ENCODE results near the gene IFNK.
A peak's percentile ranks its signal among the peaks of the same experiment; 100 is the strongest.

IFNK gene

DNA sequence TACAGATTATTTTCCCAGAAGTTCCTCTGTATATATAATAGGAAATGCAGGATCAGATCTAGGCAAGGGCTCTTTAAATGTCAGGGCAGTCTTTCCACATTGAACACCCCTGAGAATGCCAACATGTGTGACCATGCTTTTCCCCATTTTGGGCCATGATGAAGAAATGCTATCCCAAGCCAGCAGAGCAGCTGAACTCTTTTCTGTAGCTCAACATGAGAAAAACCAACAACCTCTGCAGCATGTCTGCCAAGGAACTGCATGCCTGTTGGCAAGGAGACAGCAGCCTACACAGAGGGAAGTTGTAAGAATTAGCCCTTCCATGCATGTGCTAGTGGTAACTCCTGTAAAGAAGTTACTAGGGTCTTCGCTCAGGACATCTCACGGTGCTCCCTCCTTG lies 9.5 kb upstream of the IFNK start:
- DNase-seq (ENCODE audit: low read depth), result no peak

DNA sequence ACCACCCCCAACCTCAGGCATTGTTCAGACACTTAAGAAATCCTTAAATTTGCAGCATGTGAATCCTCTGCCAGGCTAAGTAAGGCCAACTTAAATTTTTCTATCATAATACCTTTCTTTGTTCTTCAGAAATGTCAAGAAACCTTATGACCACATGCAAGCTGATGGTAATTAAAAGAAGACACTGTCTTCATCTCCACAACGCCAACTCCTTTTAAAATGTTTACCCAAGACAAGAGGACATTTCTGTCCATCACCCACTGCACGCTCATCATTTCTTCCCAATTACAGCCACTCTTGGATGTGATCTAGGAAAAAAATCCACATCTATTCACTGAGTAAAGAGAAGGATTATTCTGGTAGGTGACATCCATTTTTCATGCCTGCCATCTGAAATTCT lies 6.1 kb upstream of the IFNK start:
- no peak for DNase-seq (ENCODE audit: low read depth)

DNA sequence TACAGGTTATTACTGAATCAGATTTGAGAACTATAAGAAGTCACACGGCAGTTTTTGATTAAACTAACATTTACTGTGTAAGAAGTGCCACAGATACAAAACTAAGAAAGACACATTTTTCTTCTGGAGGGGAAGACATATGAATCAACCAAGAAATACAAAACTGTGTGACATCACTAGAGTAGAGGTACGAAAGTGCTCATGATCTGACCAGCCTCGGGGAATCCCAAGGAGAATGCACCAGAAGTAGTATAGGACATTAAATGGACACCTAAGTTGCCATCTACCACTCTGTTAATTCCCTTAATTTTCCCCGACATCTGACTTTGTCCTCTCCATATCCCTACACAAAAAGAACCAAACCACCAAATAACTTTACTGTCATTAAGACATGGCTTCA lies 5.3 kb upstream of the IFNK start:
- no peak for DNase-seq (ENCODE audit: low read depth)

DNA sequence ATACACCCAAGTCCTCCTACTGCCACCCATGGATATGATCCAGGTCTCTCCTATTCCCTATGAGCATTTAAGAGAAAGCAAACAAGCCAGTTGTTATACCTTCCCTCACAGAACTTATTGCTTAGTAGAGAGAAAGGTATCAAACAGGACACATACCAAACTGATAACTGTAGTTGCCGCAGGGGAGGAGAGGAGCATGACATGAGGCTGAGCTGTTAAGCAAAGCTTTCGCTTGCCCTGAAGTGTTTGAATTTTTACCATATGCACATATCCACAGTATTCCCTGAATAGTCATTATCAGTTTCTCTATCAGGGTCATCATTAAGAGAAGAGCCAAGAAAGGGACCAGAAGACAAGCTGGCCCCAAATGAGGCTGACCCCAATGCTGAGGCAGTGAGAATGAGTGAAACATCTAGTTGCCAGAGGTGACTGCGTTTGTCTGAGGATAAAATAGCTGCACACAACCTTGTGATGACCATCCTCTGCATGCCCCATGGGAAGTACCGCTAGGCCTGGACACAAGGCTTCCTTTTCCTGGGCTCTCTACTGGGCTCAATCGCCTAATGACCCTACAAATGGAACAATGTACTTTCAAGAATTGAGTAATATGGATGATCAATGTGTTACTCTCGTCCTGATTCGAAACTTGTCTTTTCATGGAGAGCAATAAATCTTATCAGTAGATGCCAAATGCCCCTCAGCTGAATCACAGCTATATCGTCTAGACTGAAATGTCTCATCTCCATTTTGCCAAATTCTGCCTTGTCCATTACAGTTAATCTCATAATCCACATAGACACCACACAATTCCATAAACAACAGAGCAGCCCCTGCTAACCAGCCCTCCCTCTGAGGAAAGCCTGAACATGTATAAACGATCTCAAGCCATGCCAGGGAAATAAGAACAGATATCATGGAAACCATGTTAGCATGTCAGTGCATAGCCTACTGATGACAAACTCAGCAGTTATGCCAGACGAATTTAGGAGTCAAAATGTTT lies 4.3 kb upstream of the IFNK start:
- no peak for DNase-seq (ENCODE audit: low read depth)

DNA sequence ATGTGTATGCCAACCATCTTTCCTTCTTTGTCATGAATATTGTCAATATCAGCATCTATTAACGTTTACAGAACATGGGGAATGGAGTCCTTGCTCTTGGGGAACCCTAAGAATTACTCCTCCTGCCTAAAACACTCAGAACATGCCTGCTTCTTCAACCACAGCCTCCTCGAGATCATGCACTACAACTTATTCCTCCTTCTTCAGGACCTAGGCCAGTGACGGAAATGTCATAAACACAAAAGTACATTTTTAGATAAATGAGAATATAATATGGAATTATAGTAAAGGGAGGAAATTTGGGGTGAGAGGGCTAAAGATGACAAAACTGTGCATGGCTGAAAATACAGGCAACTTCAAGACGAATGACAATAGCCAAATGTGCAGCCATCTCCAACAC lies 3.1 kb upstream of the IFNK start:
- no peak for DNase-seq (ENCODE audit: low read depth)

DNA sequence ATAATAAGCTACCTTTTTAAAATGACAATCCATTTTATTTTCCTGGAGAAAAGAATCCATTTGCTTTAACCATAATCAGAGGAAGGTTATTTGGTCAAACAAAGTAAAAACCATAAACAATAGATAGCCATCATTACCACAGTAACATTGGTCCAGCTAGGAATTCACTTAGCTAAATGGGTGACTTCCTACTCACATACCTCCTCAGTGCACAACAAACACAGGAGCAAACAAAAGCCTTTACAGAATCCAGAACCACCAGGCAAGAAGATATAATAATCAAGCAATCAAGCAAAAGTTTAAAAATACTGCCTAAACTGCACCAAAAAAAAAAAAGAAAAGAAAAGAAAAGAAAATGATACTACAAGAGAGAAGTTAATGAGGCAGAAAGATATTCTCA lies 949 bp upstream of the IFNK start:
- no peak for DNase-seq (ENCODE audit: low read depth)

DNA sequence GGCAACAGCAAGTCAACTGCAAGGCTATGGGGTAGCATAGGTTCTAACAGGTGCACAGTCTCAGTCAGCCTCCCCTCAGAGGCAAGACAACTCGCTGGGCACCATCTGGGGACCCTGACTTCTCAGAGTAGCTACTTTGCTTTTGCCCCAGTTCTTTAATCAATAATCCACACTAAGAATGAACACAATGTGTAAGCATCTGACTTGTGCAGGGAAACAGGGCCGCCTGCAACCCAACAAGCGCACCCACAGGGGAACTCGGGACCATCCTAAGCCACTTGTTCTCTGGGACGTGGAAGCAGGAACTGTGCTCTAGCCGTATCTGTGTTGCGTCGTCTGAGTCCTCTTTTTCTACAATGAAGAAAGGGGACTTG lies 3.6 kb downstream of the IFNK start:
- DNase-seq (ENCODE audit: low read depth), result no peak

DNA sequence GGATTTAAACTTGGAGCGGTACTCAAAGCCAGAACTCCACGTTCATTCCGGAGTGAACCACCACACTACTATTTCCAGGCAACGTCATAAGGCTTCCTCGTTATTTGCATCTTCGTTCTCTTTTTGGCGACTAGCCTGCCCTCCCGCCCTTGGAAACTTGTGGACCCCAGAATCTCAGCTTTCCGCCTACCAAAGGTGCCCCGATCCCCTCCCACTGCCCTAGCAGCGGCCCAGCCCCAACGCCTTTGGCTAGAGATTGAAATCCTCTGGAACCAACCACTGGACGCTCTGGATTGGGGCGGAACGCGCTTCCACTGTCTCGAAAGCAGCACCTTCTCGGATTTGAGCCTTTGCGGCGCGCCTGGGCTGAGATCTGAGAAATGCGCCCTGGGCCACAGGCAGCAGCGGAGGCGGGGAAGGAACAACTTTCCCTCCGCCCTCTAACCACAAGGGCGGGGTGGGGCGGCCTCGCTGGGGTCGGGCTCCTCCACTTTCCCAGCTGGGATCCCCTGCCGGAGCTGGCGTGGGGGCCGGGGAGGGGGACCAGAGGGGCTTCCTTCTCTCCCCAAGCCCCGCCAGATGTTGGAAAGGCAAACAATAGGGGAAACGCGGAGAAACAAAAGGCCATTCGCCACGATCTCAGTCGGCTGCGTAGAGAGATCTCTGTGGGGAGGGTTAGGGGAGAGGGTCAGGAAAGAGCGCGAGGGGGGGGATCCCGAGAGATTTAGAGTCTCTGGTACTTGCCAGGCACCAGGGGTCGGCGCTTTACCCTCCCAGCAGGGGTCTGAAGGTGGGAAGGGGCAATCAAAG lies 4.2 kb downstream of the IFNK start:
- peak; percentile 16 for DNase-seq (ENCODE audit: low read depth)

DNA sequence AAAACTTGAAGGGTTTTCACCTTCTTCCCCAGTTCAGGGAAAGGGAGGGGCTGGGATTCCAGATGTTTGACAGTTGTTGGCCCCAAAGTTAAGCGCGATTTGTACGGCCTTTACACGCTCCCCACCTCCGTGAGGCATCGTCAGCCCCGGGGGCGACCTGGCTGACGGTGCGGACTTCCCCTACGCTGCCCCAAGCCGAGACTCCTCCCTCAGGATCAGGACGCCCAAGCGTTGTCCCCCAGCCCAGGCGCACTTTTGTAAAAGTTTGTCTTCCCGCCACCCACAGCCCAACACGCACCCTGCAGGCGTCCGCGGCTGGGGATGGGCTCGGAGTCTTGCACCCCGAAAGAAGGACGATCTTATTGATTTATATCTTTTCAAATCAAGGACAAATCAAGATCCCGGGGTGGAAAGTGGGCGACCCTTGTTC lies 4.8 kb downstream of the IFNK start:
- peak; percentile 22 for DNase-seq (ENCODE audit: low read depth)

DNA sequence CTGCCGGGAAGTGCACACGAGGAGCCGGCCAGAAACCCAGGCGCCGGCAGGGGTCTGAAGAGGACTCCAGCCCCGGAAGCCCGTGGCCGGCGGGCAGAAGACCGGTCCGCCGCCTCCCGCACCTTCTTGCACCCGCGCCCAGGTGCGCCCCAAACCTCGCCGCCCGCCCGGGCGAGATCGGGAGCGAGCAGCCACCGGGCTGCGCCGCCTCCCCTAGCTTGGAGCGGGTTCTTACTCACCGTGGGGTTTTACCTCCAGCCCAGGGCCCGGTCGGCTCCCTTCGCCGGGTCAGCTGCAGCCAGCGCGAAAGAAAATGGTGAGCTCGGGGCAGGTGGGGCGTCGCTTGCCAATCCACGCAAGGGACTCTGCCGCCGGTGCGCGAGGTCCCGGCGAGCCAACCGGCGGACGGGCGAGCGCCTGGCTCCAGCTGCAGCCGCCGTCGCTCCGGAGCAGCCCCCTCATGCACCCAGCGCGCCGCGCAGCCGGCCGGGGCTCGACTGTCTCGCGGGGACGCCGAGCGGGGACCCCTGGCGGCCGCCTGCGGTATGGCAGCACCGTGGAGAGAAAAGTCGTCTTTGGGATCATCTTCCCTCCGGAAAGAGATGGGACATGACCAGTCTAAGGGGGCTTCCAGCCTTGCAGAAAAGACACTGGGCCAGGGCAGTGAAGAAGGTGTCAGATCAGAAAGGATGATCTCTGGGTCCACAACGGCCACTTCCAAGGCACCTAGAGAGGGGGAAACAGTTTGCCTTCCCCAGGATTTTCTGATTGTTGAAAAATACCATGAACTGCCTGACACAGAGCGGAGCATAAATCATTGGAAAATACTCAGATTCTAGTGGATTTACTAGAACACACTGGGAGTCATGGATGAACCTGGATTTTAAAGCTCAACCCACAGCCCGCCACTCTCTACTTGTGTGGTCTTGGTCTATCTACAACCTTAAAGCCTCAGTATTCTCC lies 5.5 kb downstream of the IFNK start, which contains the start of gene MOB3B:
MOB3B (minus strand) TSS at position 499 of the 963 bp plus-strand sequence. CDS start 74,264 bp downstream, outside the sequence.
- peak; percentile 67 for DNase-seq (ENCODE audit: low read depth)

DNA sequence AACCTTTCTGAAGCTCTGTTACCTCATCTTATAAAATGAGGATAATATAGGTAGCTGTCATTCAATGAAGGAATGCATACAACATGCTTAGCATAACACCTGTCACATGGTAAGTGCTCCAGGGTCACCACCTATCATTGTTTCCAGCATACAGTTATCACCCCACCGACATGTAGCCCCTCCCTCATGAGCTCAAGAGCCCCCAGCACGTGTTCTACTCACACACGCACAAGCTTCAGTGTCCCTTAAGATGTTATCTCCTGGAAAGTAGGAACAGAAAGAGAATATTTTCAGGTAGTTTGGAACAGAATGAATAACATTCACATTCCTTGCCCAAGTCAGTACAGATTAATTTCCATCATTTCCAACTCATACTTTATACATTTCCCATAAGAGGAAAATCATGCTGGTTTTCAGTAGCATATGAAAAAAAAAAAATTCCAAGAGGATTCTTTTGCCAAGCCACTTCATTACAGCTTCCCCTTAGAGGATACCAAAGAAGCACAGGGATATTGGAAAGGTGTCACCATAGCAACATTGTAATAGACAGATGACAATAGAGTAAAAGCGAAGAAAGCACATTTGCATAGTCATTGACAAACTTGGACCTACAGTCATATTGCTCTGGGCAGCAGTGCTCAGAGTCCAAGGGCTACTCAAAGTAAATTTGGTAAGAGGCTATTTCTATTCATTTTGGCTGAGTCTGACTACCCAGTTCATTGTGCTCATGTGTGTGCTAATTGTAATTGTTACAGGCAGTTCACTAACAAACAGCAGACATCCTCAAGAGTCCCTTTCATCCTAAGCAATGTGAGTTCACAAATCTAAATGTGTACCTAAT lies 7.0 kb downstream of the IFNK start:
- no peak for DNase-seq (ENCODE audit: low read depth)

DNA sequence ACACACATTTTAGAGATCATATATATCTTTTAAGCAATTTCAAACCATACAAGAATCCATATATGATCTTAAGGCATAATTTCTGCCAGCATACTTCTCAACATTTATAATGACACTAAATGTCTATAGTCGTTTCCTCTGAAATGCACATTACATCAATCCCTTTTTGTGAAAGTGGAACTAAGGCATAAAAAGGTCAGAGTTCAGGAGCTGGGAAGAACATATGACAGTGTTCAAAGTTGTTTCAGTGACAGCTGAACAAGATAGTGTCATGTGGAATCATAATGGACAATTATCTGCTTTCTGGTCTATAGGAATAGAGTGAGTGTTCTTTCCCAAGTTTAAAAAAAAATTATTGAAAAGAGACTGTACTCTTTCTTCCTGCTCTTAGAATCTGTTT lies 8.0 kb downstream of the IFNK start:
- no peak for DNase-seq (ENCODE audit: low read depth)

DNA sequence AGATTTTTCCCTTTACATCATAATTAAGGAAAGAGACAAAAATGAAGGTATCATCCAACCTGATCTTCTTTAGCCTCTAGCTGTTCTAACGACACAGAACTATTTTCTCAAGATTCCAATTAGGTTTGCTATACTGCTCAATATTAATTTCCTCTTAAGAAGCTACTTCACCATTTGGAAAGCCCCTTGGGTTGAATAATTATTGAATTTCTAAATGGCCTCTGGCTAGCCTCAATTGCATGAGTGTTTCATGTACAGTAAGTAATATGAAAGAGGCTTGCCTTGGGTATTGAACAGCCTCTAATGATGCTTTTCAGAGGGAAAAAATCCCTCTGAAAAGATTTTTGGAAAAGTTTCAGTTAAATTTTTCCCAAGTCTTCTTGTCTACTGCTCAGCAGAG lies 9.2 kb downstream of the IFNK start:
- no peak for DNase-seq (ENCODE audit: low read depth)

DNA sequence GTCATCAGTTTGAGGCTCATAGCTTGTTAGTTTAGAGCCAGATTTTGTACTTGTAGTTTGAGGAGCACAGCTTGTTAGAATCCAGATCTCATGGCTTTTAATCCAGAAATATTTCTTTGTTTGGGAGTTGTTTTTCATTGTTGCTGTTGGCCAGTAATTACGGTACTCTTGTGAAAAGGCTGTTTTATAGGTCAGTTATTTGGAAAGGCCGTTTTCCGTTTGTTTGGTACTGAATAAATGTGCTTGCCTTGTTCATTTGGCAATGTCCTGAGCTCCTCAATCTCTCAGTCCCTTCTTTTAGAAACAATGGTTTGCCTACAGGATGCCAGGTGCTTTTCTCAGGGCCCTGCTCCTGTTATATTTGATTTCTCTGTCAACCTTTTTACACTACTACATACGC lies 10.0 kb downstream of the IFNK start:
- DNase-seq (ENCODE audit: low read depth), result no peak

DNA sequence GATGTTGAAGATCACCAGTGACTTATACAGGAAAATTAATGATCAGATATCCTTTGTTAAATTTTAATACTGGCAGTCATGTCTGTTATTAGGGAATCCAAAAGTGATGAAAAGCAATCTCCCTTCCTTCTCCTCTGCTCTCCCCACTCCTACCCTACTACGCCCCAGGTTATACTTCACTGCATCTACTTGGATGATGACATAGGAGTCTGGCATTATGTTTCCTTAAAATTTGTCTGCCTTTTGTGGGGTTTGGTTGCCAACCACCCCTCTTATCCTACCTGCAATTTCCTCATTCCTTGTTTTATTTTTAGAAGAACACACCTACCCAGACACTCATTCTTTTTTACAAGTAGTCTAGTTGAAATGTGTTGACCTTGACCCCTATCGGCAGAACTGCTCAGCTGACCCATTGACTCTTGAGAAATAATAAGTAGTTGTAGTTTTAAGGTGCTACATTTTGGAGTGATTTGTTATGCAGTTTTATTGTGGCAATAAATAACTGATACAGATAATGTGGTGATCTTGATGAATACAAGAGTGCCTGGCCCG lies 10.6 kb downstream of the IFNK start:
- DNase-seq (ENCODE audit: low read depth), result no peak

DNA sequence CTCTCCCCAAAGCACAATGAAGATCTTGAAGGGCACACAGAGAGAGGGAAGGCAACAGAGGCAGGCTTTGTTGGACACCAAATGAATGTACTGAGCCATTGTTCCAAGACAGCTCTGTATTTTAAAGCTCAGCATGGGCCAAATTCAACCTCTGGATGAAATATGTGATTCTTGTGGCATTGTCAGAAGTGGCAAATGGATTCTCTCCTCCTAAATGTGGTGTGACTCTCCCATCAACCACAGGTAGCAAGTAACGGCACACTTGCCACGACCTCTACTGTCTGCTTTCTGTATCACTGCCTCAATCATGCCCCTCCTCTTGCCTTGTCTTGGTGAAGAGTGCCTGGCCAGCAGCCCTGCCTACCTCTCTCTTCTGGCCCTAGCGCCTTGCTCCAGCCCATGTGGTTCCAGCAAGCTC lies 11.6 kb downstream of the IFNK start:
- no peak for DNase-seq (ENCODE audit: low read depth)

DNA sequence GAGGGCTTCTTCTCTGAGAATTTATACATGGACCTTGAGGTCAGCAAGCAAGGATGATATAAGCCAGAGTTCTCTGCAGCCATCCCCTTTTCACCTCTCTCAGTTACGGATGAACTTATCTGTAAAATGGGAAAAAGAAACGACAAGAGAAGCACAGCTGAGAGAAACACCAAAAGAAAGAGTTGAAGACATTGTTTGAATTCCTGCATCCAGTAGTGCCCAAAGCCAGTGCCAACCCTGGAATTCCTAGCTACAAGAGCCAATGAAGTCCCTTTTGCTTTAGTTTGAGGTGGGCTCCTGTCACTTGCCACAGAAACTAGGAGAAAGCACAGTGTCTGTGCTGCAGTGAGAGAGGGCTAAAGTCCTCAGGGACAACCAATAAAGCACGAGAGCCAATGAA lies 12.1 kb downstream of the IFNK start:
- no peak for DNase-seq (ENCODE audit: low read depth)

DNA sequence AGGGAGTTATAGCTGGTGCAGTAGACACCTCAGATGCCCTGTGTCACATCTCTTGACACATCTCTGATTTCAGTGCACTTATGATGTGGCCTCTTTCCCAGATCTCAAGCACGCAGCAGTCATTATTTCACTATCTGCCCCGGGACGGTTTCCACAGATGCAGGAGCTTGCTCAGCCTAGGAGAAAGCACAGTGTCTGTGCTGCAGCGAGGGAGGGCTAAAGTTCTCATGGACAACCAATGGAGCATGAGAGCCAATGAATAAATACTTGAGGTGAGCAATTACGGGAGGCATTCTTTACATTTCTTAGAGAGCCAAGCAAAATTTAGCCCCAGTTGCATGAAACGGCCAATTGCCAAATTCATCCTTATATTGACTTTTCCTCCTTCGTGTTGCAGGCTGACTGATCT lies 12.9 kb downstream of the IFNK start:
- no peak for DNase-seq (ENCODE audit: low read depth)

DNA sequence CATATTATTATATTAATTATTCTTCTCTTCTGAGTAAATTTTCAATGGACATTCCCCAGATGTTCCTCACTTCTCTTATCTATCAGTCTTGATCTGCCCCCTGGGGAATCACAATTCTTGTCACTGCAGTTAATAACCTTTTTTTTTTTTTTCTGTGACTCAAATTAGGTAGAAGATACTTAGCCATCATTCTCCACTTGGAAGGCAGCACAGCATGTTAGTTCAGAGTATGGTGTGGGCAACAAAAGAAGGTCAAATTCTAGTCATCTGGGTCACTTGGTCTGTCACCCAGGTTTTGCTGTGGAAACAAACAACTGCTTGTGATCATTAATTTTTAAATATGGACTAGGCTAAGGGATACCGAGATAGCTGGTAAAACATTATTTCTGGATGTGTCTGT lies 13.7 kb downstream of the IFNK start:
- no peak for DNase-seq (ENCODE audit: low read depth)

DNA sequence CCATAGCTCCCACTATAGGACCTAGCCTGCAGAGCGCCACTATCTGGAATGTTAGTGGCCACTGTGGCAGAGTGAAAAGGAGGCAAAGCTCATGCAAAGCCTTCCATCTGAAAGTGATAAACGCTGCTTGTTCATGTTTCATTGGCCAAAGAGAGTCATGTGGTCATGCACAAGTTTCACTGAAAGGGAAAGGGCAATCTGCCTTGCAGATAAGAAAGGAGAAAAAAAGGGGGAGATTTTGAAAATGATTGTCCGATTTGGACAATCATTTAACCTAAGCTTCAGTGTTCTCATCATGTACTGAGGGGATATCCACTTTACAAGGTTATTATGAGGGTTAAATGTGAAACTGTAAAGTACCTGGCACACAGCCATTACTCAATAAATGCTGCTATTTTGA lies 14.6 kb downstream of the IFNK start:
- no peak for DNase-seq (ENCODE audit: low read depth)

All from activated gamma-delta T cell treated with anti-CD3 and anti-CD28 coated beads, Interleukin-2, amount 50 U/mL, for 16 hours (primary cell).